K562 (cell line): ENCODE results near the gene UNC45B. TPM values are rescaled to one million over a fixed set of nuclear protein-coding genes. Genes with fewer than 3 reads are reported as not detected.

Experiments
- ATAC-seq: fragments of 200-7000 bp; cut with Tn5 transposase; 3 replicates; pipeline ENCODE4 v1.9.1; 2020; ENCODE audit warnings: moderate library complexity
- BruUV-seq: library from RNA; stranded (reverse); fragments of 400-500 nt; replicated peaks from 2 replicates; lab custom pipeline; 2021; lab: Mats Ljungman, UMichigan
- CTCF ChIA-PET: fragments of 300-600 bp; formaldehyde crosslinking; extraction: SDS; loops from one replicate; lab custom pipeline; 2021; ENCODE audit warnings: low intra/inter-chr PET ratio; lab: Yijun Ruan, JAX
- POLR2A ChIA-PET: fragments of 300-600, 350-650 bp; sonication (Branson Sonifier 250); formaldehyde crosslinking; extraction: SDS; loops from one replicate; lab custom pipeline; 2021; ENCODE audit warnings: antibody characterized with exemption, inconsistent platforms; lab: Yijun Ruan, JAX
- DNase-seq, 4 experiments: peaks; one replicate each; pipeline versions ENCODE4 v3.0.0 to v3.0.0-alpha.2; 2011 to 2018; ENCODE audit warnings: low spot score in 3 of 4, mixed read lengths in 3 of 4; ENCODE audit errors: extremely low read depth in 1 of 4
- FAIRE-seq: peaks from 2 replicates; lab custom pipeline; 2011; peaks lifted over from hg19 to GRCh38; lab: Jason Lieb, UNC
- H2AFZ ChIP-seq: 2 replicates; pipeline ENCODE4 v1.6.0; 2011; ENCODE audit warnings: low read depth, low read length, control low read depth, inconsistent platforms
- H3K27ac ChIP-seq: fragments of 200-600 bp; 3 replicates; pipeline ENCODE4 v1.8.0; 2011; ENCODE audit warnings: low read depth, mild to moderate bottlenecking, control low read depth, inconsistent platforms, low read length, moderate library complexity, mixed read lengths; ENCODE audit errors: extremely low read depth
- H3K27me3 ChIP-seq, 2 experiments: fragments of 300-600 bp in 1 of 2; 2 replicates in 1 of 2; 3 replicates in 1 of 2; pipeline versions ENCODE4 v1.6.0 to v1.8.0; 2011; ENCODE audit warnings: inconsistent platforms in 2 of 2, low read length in 2 of 2, mild to moderate bottlenecking in 1 of 2, mixed read lengths in 1 of 2, moderate library complexity in 1 of 2; ENCODE audit not compliant: control insufficient read depth in 2 of 2, insufficient read depth in 2 of 2
- H3K36me3 ChIP-seq: fragments of 300-600 bp; 3 replicates; pipeline ENCODE4 v1.8.0; 2011; ENCODE audit warnings: mild to moderate bottlenecking, low read length, inconsistent platforms; ENCODE audit not compliant: control insufficient read depth, insufficient read depth
- H3K4me1 ChIP-seq, 2 experiments: fragments of 200-600 bp in 1 of 2; replicated peaks in 1 of 2; 2 replicates in 1 of 2; 3 replicates in 1 of 2; pipeline versions ENCODE4 v1.5.1 to v1.8.0; 2011; ENCODE audit warnings: inconsistent platforms in 2 of 2, low read length in 2 of 2, mild to moderate bottlenecking in 1 of 2, mixed read lengths in 1 of 2, moderate library complexity in 1 of 2; ENCODE audit not compliant: control insufficient read depth in 2 of 2, insufficient read depth in 2 of 2
- H3K4me2 ChIP-seq: 2 replicates; pipeline ENCODE4 v1.6.1; 2011; ENCODE audit warnings: low read length, control low read depth, inconsistent platforms, mixed read lengths; ENCODE audit not compliant: insufficient read depth
- H3K4me3 ChIP-seq: fragments of 200-600 bp; sonication (generic), shearing (Covaris generic); 2 replicates; pipeline ENCODE4 v1.5.1; 2016; ENCODE audit warnings: control low read depth, inconsistent platforms
- H3K79me2 ChIP-seq: fragments of 200-600 bp; 3 replicates; pipeline ENCODE4 v1.8.0; 2011; ENCODE audit warnings: low read length, inconsistent platforms; ENCODE audit not compliant: control insufficient read depth, insufficient read depth
- H3K9ac ChIP-seq, 2 experiments: 2 replicates each; pipeline versions ENCODE4 v1.6.0 to v1.6.1; 2011; ENCODE audit warnings: low read depth in 2 of 2, low read length in 2 of 2, control low read depth in 1 of 2, inconsistent platforms in 1 of 2, mild to moderate bottlenecking in 1 of 2, mixed read lengths in 1 of 2; ENCODE audit not compliant: insufficient read depth in 1 of 2
- H3K9me1 ChIP-seq: one replicate; pipeline ENCODE4 v1.6.0; 2011; ENCODE audit warnings: inconsistent platforms, mild to moderate bottlenecking, low read length, moderate library complexity; ENCODE audit not compliant: control insufficient read depth, insufficient read depth
- H3K9me3 ChIP-seq: replicated peaks from 2 replicates; pipeline ENCODE4 v1.5.1; 2011; ENCODE audit warnings: low read depth, low read length, inconsistent platforms; ENCODE audit not compliant: control insufficient read depth, insufficient read depth
- H4K20me1 ChIP-seq: replicated peaks from 2 replicates; pipeline ENCODE4 v1.6.1; 2011; ENCODE audit warnings: low read length, inconsistent platforms, mixed read lengths; ENCODE audit not compliant: control insufficient read depth, insufficient read depth
- BMI1 ChIP-seq: fragments of 150-350 bp; IDR thresholded peaks from 2 replicates; pipeline ENCODE4 v1.6.1; 2014; ENCODE audit warnings: low read length
- CHD4 ChIP-seq: fragments of 200-600 bp; sonication (generic); IDR thresholded peaks from 3 replicates; pipeline ENCODE4 v1.6.1; 2012; ENCODE audit warnings: low read depth, mild to moderate bottlenecking, mixed read lengths, low read length, inconsistent platforms; ENCODE audit not compliant: insufficient read depth, insufficient replicate concordance, poor library complexity, severe bottlenecking
- NFATC3 ChIP-seq: fragments of 450-650 bp; IDR thresholded peaks from 2 replicates; pipeline ENCODE4 v1.6.1; 2017; ENCODE audit warnings: mild to moderate bottlenecking
- RBM25 ChIP-seq: fragments of 200-400 bp; formaldehyde crosslinking; IDR thresholded peaks from 2 replicates; pipeline ENCODE4 v1.6.1; 2018; ENCODE audit warnings: low read length, low read depth, moderate library complexity; ENCODE audit not compliant: severe bottlenecking
- ZC3H8 ChIP-seq: fragments of 450-650 bp; IDR thresholded peaks from 2 replicates; pipeline ENCODE4 v1.6.1; 2017
- ZNF41 ChIP-seq: fragments of 250-450 bp; sonication (Bioruptor Pico); conservative IDR thresholded peaks from 2 replicates; pipeline ENCODE4 v1.4.0; 2020; ENCODE audit warnings: mild to moderate bottlenecking
- ZNF644 ChIP-seq: fragments of 200-800 bp; sonication (Bioruptor generic); IDR thresholded peaks from 2 replicates; pipeline ENCODE4 v1.6.1; 2016; ENCODE audit warnings: low read depth, missing genetic modification characterization, missing compliant biosample characterization
- WGBS: fragments of 100-300 bp; shearing (Covaris generic); methylation state at CpG from one replicate; pipeline ENCODE4 v1.1.6; 2016; ENCODE audit warnings: low coverage, mixed read lengths; ENCODE audit not compliant: insufficient coverage; ENCODE audit errors: missing lambda C conversion rate; 5-methylcytosine and 5-hydroxymethylcytosine counted together
- in situ Hi-C: fragments of 300-500 bp; cut with MboI; formaldehyde crosslinking; loops from 4 replicates; pipeline ENCODE4 v1.15.0; 2018; ENCODE audit warnings: inconsistent platforms, mixed read lengths
- intact Hi-C: fragments of 100-400 bp; cut with micrococcal nuclease; formaldehyde crosslinking; loops from 2 replicates; pipeline ENCODE4 v1.14.2; 2022
- polyA plus RNA-seq, 8 experiments: library from polyadenylated mRNA; depleted of rRNA in 4 of 8; stranded (reverse) in 5 of 8; unstranded in 3 of 8; fragments of >200 nt; fragmentation: Nextera tagmentation in 2 of 8; fragmentation: Illumina TruSeq in 1 of 8; extraction: Ambion mirVana in 2 of 8; extraction: Trizol in 1 of 8; gene quantifications; 2 replicates each; pipeline versions ENCODE4 v1.2.1 to v1.2.3, GENCODE V29; 2011 to 2014; ENCODE audit warnings: inconsistent platforms in 1 of 8, missing spikeins in 1 of 8
- total RNA-seq, 7 experiments: library from RNA; depleted of rRNA in 6 of 7; stranded (reverse); fragments of >200 nt in 6 of 7; fragmentation: Illumina TruSeq in 2 of 7; extraction: Trizol in 2 of 7; gene quantifications; 2 replicates each; pipeline versions ENCODE4 v1.2.1 to v1.2.3, GENCODE V29; 2011 to 2021; ENCODE audit warnings: low replicate concordance in 1 of 7

Gene UNC45B
- total and polyA plus RNA-seq, 9 of the 15 experiments (the other 6 are each of a cell fraction or from before 2014, with no cell fraction given) = not detected

- POLR2A ChIA-PET = interaction anchor here (0.7 kb wide), 1 partner anchor 226 kb away, joined by 4 read pairs; no protein-coding TSS in a partner anchor
- BruUV-seq = no TSS peak
- Histone ChIP-seq H3K9me3 (no peaks in the 10 kb centered on the region), H3K27ac (no peak overlapping the region), H3K4me3 (no peak overlapping the region), H4K20me1 (no peaks in the 10 kb centered on the region), H2AFZ (no peak overlapping the region), H3K27me3 (peaks cover 3 to 34% of the 10 kb centered on the region in 2 experiments; a peak in 4 of 5 replicates), H3K4me2 (no peak overlapping the region), H3K79me2 (no peaks in the 10 kb centered on the region), H3K9me1 (no peaks in the 10 kb centered on the region), H3K4me1 (no peaks in the 10 kb centered on the region), H3K36me3 (no peaks in the 10 kb centered on the region), H3K9ac (no peak overlapping the region)
- in situ Hi-C loops (no loop called here), intact Hi-C loops (no loop called here)
- TF ChIP-seq NFATC3 (no peak), ZC3H8 (no peak), CHD4 (no peak), RBM25 (no peak), BMI1 (no peak), ZNF41 (CRISPR knock-in tag) (no peak), ZNF644 (no peak)
- no peak for FAIRE-seq
- CTCF ChIA-PET = no interaction called here
- WGBS = 3% methylated on average over 9 of the region's 9 CpGs
- no peak for DNase-seq
- ATAC-seq = no peak
Measured at GRCh38 chr17:35175638-35176415, 28.2 kb downstream of the UNC45B start.
